Measurements from ENCODE around the gene MOGAT3. TPM values are rescaled to one million over a fixed set of nuclear protein-coding genes. Genes with fewer than 3 reads are reported as not detected.

Gene MOGAT3
- polyA plus RNA-seq, 5 donors: 0.07 to 0.15 (median 0.09) TPM; not detected in 2

GRCh38 chr7:101172005-101172853 is 28.6 kb downstream of the MOGAT3 start:
- DNase-seq: no peak

GRCh38 chr7:101171442-101171837 is 29.4 kb downstream of the MOGAT3 start:
- no peak for DNase-seq

GRCh38 chr7:101170617-101171441 is 30.0 kb downstream of the MOGAT3 start:
- no peak for DNase-seq

GRCh38 chr7:101169838-101170551 is 30.8 kb downstream of the MOGAT3 start:
- no peak for DNase-seq

- DNase-seq: no peak
These were observed 31.6 kb downstream of the MOGAT3 start for GRCh38 chr7:101169110-101169837.

GRCh38 chr7:101168412-101169049 is 32.3 kb downstream of the MOGAT3 start:
- DNase-seq: no peak

GRCh38 chr7:101167645-101168411 is 33.0 kb downstream of the MOGAT3 start:
- no peak for DNase-seq

GRCh38 chr7:101166909-101167644 is 33.8 kb downstream of the MOGAT3 start:
- DNase-seq: no peak

GRCh38 chr7:101166648-101166908 is 34.3 kb downstream of the MOGAT3 start:
- DNase-seq: no peak

GRCh38 chr7:101165958-101166647 is 34.7 kb downstream of the MOGAT3 start:
- DNase-seq: no peak

- DNase-seq: peak; percentile 85 to 86
These were observed 35.5 kb downstream of the MOGAT3 start, which contains the start of gene VGF for GRCh38 chr7:101165075-101165957. Gene VGF (minus strand): TSS chr7:101165569. CDS start chr7:101164843, 726 bp downstream.

GRCh38 chr7:101164071-101164840 is 36.6 kb downstream of the MOGAT3 start:
- DNase-seq: no peak

GRCh38 chr7:101163279-101164070 is 37.4 kb downstream of the MOGAT3 start:
- no peak for DNase-seq

GRCh38 chr7:101162551-101163278 is 38.1 kb downstream of the MOGAT3 start:
- DNase-seq: no peak

- no peak for DNase-seq
These were observed 39.0 kb downstream of the MOGAT3 start for GRCh38 chr7:101161692-101162471.
